Urinary bladder (tissue), 4 donors: Measurements from ENCODE around the gene SPEM3. TPM values are rescaled to one million over a fixed set of nuclear protein-coding genes. Genes with fewer than 3 reads are reported as not detected.

Experiments used
- DNase-seq: peaks from one replicate; pipeline ENCODE4 v3.0.0-alpha.2; 2015; ENCODE audit errors: extremely low spot score
- H3K27ac ChIP-seq: one replicate; pipeline ENCODE4 v1.5.1; 2013; ENCODE audit warnings: low read depth, mild to moderate bottlenecking, moderate library complexity
- H3K36me3 ChIP-seq: one replicate; pipeline ENCODE4 v1.6.1; 2013; ENCODE audit warnings: mild to moderate bottlenecking, moderate library complexity; ENCODE audit not compliant: insufficient read depth
- H3K4me1 ChIP-seq: one replicate; pipeline ENCODE4 v1.6.1; 2013; ENCODE audit warnings: mild to moderate bottlenecking, moderate library complexity; ENCODE audit not compliant: insufficient read depth
- H3K4me3 ChIP-seq: one replicate; pipeline ENCODE4 v1.5.1; 2013; ENCODE audit warnings: low read depth, low read length
- WGBS: extraction: QIAGEN DNeasy Blood & Tissue Kit; methylation state at CpG from one replicate; pipeline ENCODE4 v1.1.7; 2013; 5-methylcytosine and 5-hydroxymethylcytosine counted together
- polyA plus RNA-seq: library from polyadenylated mRNA; stranded (reverse); fragments of 200-250 nt; gene quantifications from one replicate; pipeline ENCODE4 v1.2.3, GENCODE V29; 2013
- total RNA-seq: library from RNA; depleted of rRNA; stranded (reverse); fragments of >200 nt; gene quantifications from one replicate; pipeline ENCODE4 v1.2.3, GENCODE V29; 2014
- donor health status: healthy with polysubstance abuse.
- donor health status: healthy.

The SPEM3 gene
- total and polyA plus RNA-seq, 2 donors, result not detected

- WGBS, result 56% methylated on average over 11 of the region's 12 CpGs
- H3K4me3 ChIP-seq, result no peak within 1 kb of the TSS
- no peak within 1 kb of the TSS for H3K27ac ChIP-seq
- H3K36me3 ChIP-seq, result no peaks in the 10 kb centered on the region
- H3K4me1 ChIP-seq, result no peaks in the 10 kb centered on the region
- DNase-seq, result no peak
Measured at GRCh38 chr17:7407485-7408251, 21.0 kb upstream of the SPEM3 start, which contains the start of gene NLGN2. NLGN2 (plus strand) TSS chr17:7407845; CDS start chr17:7408256, 411 bp downstream.

GRCh38 chr17:7408252-7408727, 20.4 kb upstream of the SPEM3 start:
- H3K4me1 ChIP-seq, result no peaks in the 10 kb centered on the region
- 69% methylated on average over 58 of the region's 58 CpGs for WGBS
- no peak overlapping the region for H3K4me3 ChIP-seq
- H3K36me3 ChIP-seq, result no peaks in the 10 kb centered on the region
- DNase-seq, result no peak
- H3K27ac ChIP-seq, result no peak overlapping the region

DNA sequence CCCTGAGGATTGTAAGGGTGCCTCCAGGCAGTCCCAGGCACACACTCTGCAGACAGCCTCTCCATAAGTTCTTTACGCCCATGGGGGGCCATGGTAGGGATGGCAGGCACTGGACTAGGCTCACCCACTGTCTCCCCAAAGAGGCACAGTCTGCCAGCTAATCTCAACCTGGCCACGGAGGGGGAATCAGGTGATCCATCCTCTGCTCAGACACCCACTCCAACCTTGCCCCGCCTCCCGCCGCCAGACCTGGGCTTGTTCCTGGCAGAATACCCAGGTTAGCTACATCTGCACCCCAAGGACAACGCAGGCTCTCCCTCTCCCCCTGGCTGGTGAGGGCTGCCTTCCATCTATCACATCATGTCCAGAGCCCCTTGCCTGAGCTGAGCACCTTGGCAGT, 19.8 kb upstream of the SPEM3 start:
- 88% methylated on average over 6 of the region's 6 CpGs for WGBS
- DNase-seq, result no peak
- no peak overlapping the region for H3K27ac ChIP-seq
- H3K36me3 ChIP-seq, result no peaks in the 10 kb centered on the region
- H3K4me3 ChIP-seq, result no peak overlapping the region
- H3K4me1 ChIP-seq, result no peaks in the 10 kb centered on the region

DNA sequence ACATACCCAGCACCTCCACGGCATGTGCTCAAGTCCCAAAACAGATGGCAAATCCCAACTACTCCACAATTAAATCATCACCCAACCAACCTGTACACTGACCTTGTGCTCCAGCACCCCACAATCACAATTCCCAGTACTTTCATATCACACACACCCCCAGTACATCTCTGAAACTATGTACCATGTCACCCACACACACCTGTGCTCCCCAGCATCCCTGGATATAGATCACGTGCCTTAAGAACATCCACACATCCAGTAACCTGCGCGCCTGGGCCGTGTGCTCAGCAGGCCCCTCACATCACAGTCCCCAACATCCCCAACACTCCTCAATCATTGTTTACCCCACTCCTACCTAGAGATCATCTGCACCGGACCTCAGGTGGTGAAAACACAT, 18.9 kb upstream of the SPEM3 start:
- 93% methylated on average over 6 of the region's 6 CpGs for WGBS
- no peak for DNase-seq
- Histone ChIP-seq H3K4me3 (no peak overlapping the region), H3K27ac (no peak overlapping the region), H3K36me3 (no peaks in the 10 kb centered on the region), H3K4me1 (no peaks in the 10 kb centered on the region)

GRCh38 chr17:7410634-7411426, 17.8 kb upstream of the SPEM3 start:
- Histone ChIP-seq H3K36me3 (no peaks in the 10 kb centered on the region), H3K4me1 (no peaks in the 10 kb centered on the region), H3K4me3 (no peak overlapping the region), H3K27ac (no peak overlapping the region)
- WGBS, result 91% methylated on average over 25 of the region's 25 CpGs
- no peak for DNase-seq

DNA sequence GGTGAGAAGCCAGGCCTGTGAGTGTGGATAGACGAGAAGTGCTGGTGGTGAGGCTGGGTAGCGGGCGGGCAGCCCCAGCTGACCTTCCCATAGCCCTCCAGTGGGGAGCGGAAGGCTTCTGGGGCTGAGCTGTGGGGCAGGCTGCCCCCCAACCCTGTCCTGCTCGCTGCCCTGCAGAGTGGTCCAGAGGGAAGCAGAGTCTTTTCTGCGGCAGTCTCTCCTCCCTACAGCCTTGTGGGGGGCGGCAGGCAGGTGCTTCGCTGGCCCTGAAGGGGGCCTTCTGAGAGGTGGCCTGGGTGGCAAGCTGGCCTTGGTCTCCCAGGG, 17.3 kb upstream of the SPEM3 start:
- DNase-seq, result no peak
- WGBS, result 92% methylated on average over 8 of the region's 8 CpGs
- no peaks in the 10 kb centered on the region for H3K36me3 ChIP-seq
- H3K27ac ChIP-seq, result no peak overlapping the region
- no peaks in the 10 kb centered on the region for H3K4me1 ChIP-seq
- H3K4me3 ChIP-seq, result no peak overlapping the region

DNA sequence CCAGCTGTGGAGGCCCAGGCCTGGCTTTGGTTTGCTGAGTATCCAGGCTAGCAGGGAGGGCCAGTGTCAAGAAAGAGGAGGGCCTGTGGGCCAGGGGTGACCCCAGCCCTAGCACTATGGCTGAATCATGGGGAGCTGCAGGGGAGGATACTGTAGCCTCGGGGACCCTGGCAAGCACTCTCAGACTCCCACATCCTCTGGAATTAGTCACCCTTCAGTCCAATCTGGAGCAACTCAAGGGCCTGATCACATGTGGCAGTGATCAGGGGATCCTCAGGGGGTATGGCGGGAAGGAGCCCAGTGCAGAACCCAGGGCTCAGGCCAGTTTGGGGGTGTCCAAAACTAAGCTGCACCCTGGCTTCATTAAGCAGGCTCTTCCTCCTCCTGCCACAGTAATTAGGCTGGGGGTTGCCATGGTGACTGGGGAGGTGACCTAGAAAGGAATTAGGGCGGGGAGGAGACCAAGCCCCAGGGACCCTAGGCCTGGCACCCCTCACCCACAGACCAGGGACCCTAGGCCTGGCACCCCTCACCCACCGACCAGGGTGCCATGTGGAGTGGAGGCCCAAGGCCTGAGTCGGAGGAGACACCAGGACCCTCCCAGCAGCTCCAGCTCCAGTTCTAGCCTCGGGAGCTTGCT, 15.2 kb upstream of the SPEM3 start:
- no peak for DNase-seq
- no peak overlapping the region for H3K4me3 ChIP-seq
- no peaks in the 10 kb centered on the region for H3K36me3 ChIP-seq
- H3K27ac ChIP-seq, result no peak overlapping the region
- no peaks in the 10 kb centered on the region for H3K4me1 ChIP-seq
- 80% methylated on average over 6 of the region's 6 CpGs for WGBS

DNA sequence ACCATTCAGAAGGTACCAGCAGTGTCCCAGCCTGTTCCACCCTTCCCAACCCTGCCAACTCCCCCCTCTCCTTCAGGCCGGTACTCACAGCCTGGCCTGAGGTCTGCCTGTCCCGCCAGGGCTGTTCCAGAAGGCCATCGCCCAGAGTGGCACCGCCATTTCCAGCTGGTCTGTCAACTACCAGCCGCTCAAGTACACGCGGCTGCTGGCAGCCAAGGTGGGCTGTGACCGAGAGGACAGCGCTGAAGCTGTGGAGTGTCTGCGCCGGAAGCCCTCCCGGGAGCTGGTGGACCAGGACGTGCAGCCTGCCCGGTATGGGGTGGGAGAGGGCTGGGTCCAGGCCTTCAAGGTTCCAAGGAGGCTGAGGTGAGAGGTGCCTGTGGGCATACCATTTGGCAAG, 13.8 kb upstream of the SPEM3 start:
- Histone ChIP-seq H3K27ac (no peak overlapping the region), H3K4me1 (no peaks in the 10 kb centered on the region), H3K36me3 (no peaks in the 10 kb centered on the region), H3K4me3 (no peak overlapping the region)
- no peak for DNase-seq
- WGBS, result 86% methylated on average over 14 of the region's 14 CpGs

GRCh38 chr17:7415784-7416183, 12.9 kb upstream of the SPEM3 start:
- WGBS, result 87% methylated on average over 23 of the region's 23 CpGs
- no peak overlapping the region for H3K4me3 ChIP-seq

GRCh38 chr17:7416323-7416722, 12.3 kb upstream of the SPEM3 start:
- Histone ChIP-seq H3K4me3 (no peak overlapping the region), H3K36me3 (no peaks in the 10 kb centered on the region), H3K4me1 (no peaks in the 10 kb centered on the region), H3K27ac (no peak overlapping the region)
- DNase-seq, result no peak
- 79% methylated on average over 6 of the region's 6 CpGs for WGBS

More at GRCh38 chr17:7415784-7416183, 12.9 kb upstream of the SPEM3 start:
- no peak overlapping the region for H3K27ac ChIP-seq
- no peak for DNase-seq
- no peaks in the 10 kb centered on the region for H3K4me1 ChIP-seq
- H3K36me3 ChIP-seq, result no peaks in the 10 kb centered on the region

DNA sequence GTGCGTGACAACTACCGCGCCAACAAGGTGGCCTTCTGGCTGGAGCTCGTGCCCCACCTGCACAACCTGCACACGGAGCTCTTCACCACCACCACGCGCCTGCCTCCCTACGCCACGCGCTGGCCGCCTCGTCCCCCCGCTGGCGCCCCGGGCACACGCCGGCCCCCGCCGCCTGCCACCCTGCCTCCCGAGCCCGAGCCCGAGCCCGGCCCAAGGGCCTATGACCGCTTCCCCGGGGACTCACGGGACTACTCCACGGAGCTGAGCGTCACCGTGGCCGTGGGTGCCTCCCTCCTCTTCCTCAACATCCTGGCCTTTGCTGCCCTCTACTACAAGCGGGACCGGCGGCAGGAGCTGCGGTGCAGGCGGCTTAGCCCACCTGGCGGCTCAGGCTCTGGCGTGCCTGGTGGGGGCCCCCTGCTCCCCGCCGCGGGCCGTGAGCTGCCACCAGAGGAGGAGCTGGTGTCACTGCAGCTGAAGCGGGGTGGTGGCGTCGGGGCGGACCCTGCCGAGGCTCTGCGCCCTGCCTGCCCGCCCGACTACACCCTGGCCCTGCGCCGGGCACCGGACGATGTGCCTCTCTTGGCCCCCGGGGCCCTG, 11.5 kb upstream of the SPEM3 start:
- Histone ChIP-seq H3K27ac (no peak overlapping the region), H3K36me3 (no peaks in the 10 kb centered on the region), H3K4me1 (no peaks in the 10 kb centered on the region), H3K4me3 (no peak overlapping the region)
- WGBS, result 94% methylated on average over 54 of the region's 54 CpGs
- DNase-seq, result no peak

GRCh38 chr17:7418472-7419152, 10.0 kb upstream of the SPEM3 start:
- WGBS, result 68% methylated on average over 18 of the region's 18 CpGs
- no peak overlapping the region for H3K4me3 ChIP-seq
- no peak overlapping the region for H3K27ac ChIP-seq
- H3K4me1 ChIP-seq, result no peaks in the 10 kb centered on the region
- H3K36me3 ChIP-seq, result no peaks in the 10 kb centered on the region
- no peak for DNase-seq
